A549 (cell line): ENCODE measurements around the gene GARNL3. TPM values are rescaled to one million over a fixed set of nuclear protein-coding genes. Genes with fewer than 3 reads are reported as not detected.

Experiments used
- ATAC-seq, 2 experiments: fragments of 200-7000 bp in 1 of 2; fragments of >200 bp in 1 of 2; cut with Nextera tagmentation in 1 of 2; cut with Tn5 transposase in 1 of 2; 3 replicates each; pipeline versions ENCODE4 v1.8.0 to v1.9.1; 2018 to 2020; ENCODE audit warnings: mild to moderate bottlenecking in 1 of 2, moderate library complexity in 1 of 2
- CTCF ChIA-PET: fragments of 300-600 bp; sonication (Branson Sonifier 250); formaldehyde crosslinking; extraction: SDS; loops from one replicate; lab custom pipeline; 2021; ENCODE audit warnings: antibody characterized with exemption, inconsistent platforms; lab: Yijun Ruan, JAX
- POLR2A ChIA-PET: fragments of 350-600 bp; formaldehyde crosslinking; extraction: SDS; loops from one replicate; lab custom pipeline; 2021; ENCODE audit warnings: antibody characterized with exemption, inconsistent platforms; lab: Yijun Ruan, JAX
- DNase-seq, 2 experiments: peaks; one replicate each; pipeline versions ENCODE4 v3.0.0 to v3.0.0-alpha.2; 2011 to 2016; ENCODE audit warnings: low read depth in 1 of 2, low spot score in 1 of 2
- FAIRE-seq: peaks from 2 replicates; lab custom pipeline; 2011; peaks lifted over from hg19 to GRCh38; lab: Jason Lieb, UNC
- H3K27ac ChIP-seq, 2 experiments: fragments of >200 bp; sonication (Bioruptor Twin); formaldehyde crosslinking; 3 replicates each; pipeline ENCODE4 v1.5.1; 2016 to 2017
- H3K4me1 ChIP-seq: fragments of >200 bp; sonication (Bioruptor Twin); formaldehyde crosslinking; 3 replicates; pipeline ENCODE4 v1.6.1; 2016
- H3K4me2 ChIP-seq: fragments of >200 bp; sonication (Bioruptor Twin); formaldehyde crosslinking; 3 replicates; pipeline ENCODE4 v1.6.1; 2016
- H3K4me3 ChIP-seq: fragments of >200 bp; sonication (Bioruptor Twin); formaldehyde crosslinking; 3 replicates; pipeline ENCODE4 v1.5.1; 2016
- H3K9me3 ChIP-seq: fragments of >200 bp; sonication (Bioruptor Twin); formaldehyde crosslinking; 3 replicates; pipeline ENCODE4 v1.6.1; 2016
- ATOH8 ChIP-seq: fragments of 250-450 bp; sonication (Bioruptor Pico); IDR thresholded peaks from 2 replicates; pipeline ENCODE4 v1.5.0; 2020; ENCODE audit warnings: low read depth, mild to moderate bottlenecking, moderate library complexity
- BHLHE40 ChIP-seq: IDR thresholded peaks from 2 replicates; pipeline ENCODE4 v1.6.1; 2012; ENCODE audit warnings: low read depth, low read length, inconsistent platforms
- CBX2 ChIP-seq: fragments of 200-600 bp; sonication (generic); IDR thresholded peaks from 2 replicates; pipeline ENCODE4 v1.6.1; 2016; ENCODE audit warnings: low read depth, mild to moderate bottlenecking, borderline replicate concordance
- EHMT2 ChIP-seq: fragments of 200-600 bp; sonication (generic); IDR thresholded peaks from 2 replicates; pipeline ENCODE4 v1.6.1; 2016; ENCODE audit warnings: antibody characterized with exemption, low read depth, mild to moderate bottlenecking, moderate library complexity
- ESRRA ChIP-seq: fragments of 150-350 bp; IDR thresholded peaks from 2 replicates; pipeline ENCODE4 v1.6.1; 2014; ENCODE audit warnings: mild to moderate bottlenecking, low read length, borderline replicate concordance
- HOXA7 ChIP-seq: fragments of 250-450 bp; sonication (Bioruptor Pico); IDR thresholded peaks from 2 replicates; pipeline ENCODE4 v1.5.0; 2020; ENCODE audit warnings: mild to moderate bottlenecking, moderate library complexity
- HOXB13 ChIP-seq: fragments of 250-450 bp; sonication (Bioruptor Pico); IDR thresholded peaks from 2 replicates; pipeline ENCODE4 v1.5.0; 2020; ENCODE audit warnings: low read depth, mild to moderate bottlenecking, moderate library complexity
- KDM1A ChIP-seq: fragments of 200-600 bp; sonication (generic); IDR thresholded peaks from 2 replicates; pipeline ENCODE4 v1.6.1; 2016; ENCODE audit warnings: low read depth, mild to moderate bottlenecking
- KDM5A ChIP-seq: fragments of 200-600 bp; sonication (generic); IDR thresholded peaks from 2 replicates; pipeline ENCODE4 v1.6.1; 2016; ENCODE audit warnings: antibody characterized with exemption, mild to moderate bottlenecking
- NFE2L2 ChIP-seq: fragments of 150-350 bp; conservative IDR thresholded peaks from 2 replicates; pipeline ENCODE4 v1.6.1; 2014; ENCODE audit warnings: low read length
- NPAS2 ChIP-seq: fragments of 250-450 bp; sonication (Bioruptor Pico); IDR thresholded peaks from 2 replicates; pipeline ENCODE4 v1.8.0; 2022; ENCODE audit warnings: mild to moderate bottlenecking, moderate library complexity, borderline replicate concordance
- PHF8 ChIP-seq: fragments of 200-600 bp; sonication (generic); IDR thresholded peaks from 2 replicates; pipeline ENCODE4 v1.6.1; 2016; ENCODE audit warnings: low read depth, mild to moderate bottlenecking, antibody characterized with exemption, moderate library complexity, borderline replicate concordance
- POLR2AphosphoS2 ChIP-seq: conservative IDR thresholded peaks from 2 replicates; pipeline ENCODE4 v1.6.1; 2012; ENCODE audit warnings: low read length, improper control_type of control experiment, inconsistent platforms
- RARB ChIP-seq: fragments of 250-450 bp; sonication (Bioruptor Pico); IDR thresholded peaks from 2 replicates; pipeline ENCODE4 v1.8.0; 2021; ENCODE audit warnings: mild to moderate bottlenecking, moderate library complexity
- REST ChIP-seq: fragments of 200-600 bp; sonication (generic); IDR thresholded peaks from 2 replicates; pipeline ENCODE4 v1.6.1; 2016; ENCODE audit warnings: antibody characterized with exemption, mild to moderate bottlenecking, moderate library complexity
- TP53 ChIP-seq: fragments of 250-450 bp; sonication (Bioruptor Pico); IDR thresholded peaks from 2 replicates; pipeline ENCODE4 v1.5.0; 2021; ENCODE audit warnings: mild to moderate bottlenecking, moderate library complexity
- ZSCAN20 ChIP-seq: fragments of 250-450 bp; sonication (Bioruptor Pico); IDR thresholded peaks from 2 replicates; pipeline ENCODE4 v1.8.0; 2022; ENCODE audit warnings: mild to moderate bottlenecking, moderate library complexity
- WGBS: methylation state at CpG from one replicate; pipeline ENCODE4 v1.1.6; 2017; ENCODE audit errors: missing lambda C conversion rate; 5-methylcytosine and 5-hydroxymethylcytosine counted together
- polyA plus RNA-seq, 4 experiments: library from polyadenylated mRNA; depleted of rRNA in 3 of 4; stranded (reverse); fragments of >200 nt; fragmentation: RNase III in 1 of 4; extraction: RNeasy Plus Mini Kit Qiagen cat#74134 plus additional on column Dnase treatment in 1 of 4; gene quantifications; 2 replicates in 3 of 4; 3 replicates in 1 of 4; pipeline ENCODE4 v1.2.3, GENCODE V29; 2011 to 2017
- TF ChIP-seq, protein P1 (sequence below): fragments of 450-650 bp; IDR thresholded peaks from 2 replicates; pipeline ENCODE4 v1.6.1; 2014; ENCODE audit warnings: antibody characterized with exemption
- TF ChIP-seq, protein P2 (sequence below): IDR thresholded peaks from 2 replicates; pipeline ENCODE4 v1.6.1; 2012; ENCODE audit warnings: low read depth, borderline replicate concordance

Gene GARNL3
- polyA plus RNA-seq, 2 of the 4 experiments (the other 2 are of a cell fraction), result 2.9 to 5.1 TPM

DNA sequence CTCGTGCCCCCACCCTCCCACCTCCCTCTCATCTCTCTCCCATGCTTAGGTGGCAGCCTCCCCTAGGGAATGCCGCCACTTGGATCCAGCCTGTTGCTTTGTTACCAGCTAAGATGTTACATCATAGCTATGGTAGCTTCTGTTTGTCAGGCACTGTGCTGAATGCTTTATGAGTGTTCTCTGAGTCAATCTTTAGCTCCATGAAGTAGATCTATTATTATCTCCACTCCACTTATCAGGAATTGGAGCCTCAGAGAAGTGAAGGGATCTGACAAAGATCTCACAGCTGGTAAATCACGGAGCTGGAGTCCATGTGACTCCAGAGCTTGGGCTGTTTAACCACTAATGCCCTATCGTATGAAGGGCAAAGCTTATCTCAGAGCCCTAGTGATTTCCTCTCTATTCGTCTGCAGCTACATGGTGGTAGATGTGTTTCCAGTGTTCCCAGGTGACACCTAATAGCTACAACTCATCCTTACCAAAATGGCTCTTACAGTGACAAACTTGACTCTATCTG lies 54.1 kb downstream of the GARNL3 start:
- Histone ChIP-seq H3K9me3 (no peaks in the 10 kb centered on the region), H3K4me1 (peaks cover 6% of the 10 kb centered on the region; the same call in 1 of the 3 replicates), H3K4me2 (no peak overlapping the region), H3K4me3 (no peak overlapping the region), H3K27ac (no peak overlapping the region)
- WGBS, result 84% methylated on average over 5 of the region's 5 CpGs
- FAIRE-seq, result no peak
- ChIA-PET CTCF (interaction anchor here (0.6 to 2.1 kb wide), 6 partner anchors 9 to 120 kb away, joined by 3 to 5 read pairs (median 4); no protein-coding TSS in a partner anchor), POLR2A (no interaction called here)
- no peak for ATAC-seq
- DNase-seq, result no peak
- no peak for TF ChIP-seq ESRRA
- no peak for TF ChIP-seq NPAS2 (CRISPR knock-in tag)
- TF ChIP-seq HOXB13, result no peak
- TF ChIP-seq, all 56 proteins: peak for 0

- no peak for DNase-seq
- ChIA-PET POLR2A (interaction anchor here (1.0 kb wide), 1 partner anchor 105 kb away, joined by 4 read pairs; the partner anchor contains the start of gene ZNF79), CTCF (interaction anchor here (0.7 to 5.1 kb wide), 9 partner anchors 7 to 379 kb away, joined by 3 to 22 read pairs (median 4); no protein-coding TSS in a partner anchor)
- TF ChIP-seq ZSCAN20 (no peak), NFE2L2 (no peak)
- ATAC-seq, result no peak
- H3K4me3 ChIP-seq, result no peak overlapping the region
- no peak overlapping the region for H3K4me2 ChIP-seq
- no peak overlapping the region for H3K27ac ChIP-seq
- 52% methylated on average over 2 of the region's 2 CpGs for WGBS
- no peak for FAIRE-seq
- no peaks in the 10 kb centered on the region for H3K9me3 ChIP-seq
- peaks cover 6% of the 10 kb centered on the region; the same call in 1 of the 3 replicates for H3K4me1 ChIP-seq
Measured at GRCh38 chr9:127319366-127320114, 55.0 kb downstream of the GARNL3 start.

DNA sequence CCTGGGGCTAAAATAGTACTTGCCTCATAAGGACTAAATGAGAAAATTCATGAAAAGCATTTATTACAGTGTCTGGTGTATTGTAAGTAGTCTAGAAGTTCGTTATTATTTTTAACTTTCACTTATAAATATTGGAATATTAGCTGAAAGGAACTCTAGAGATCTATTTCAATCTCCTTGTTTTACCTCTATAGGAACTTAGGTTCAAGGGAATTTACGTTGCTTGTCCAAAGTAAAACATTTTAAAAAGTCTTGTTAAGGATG lies 55.5 kb downstream of the GARNL3 start:
- no peak overlapping the region for H3K4me2 ChIP-seq
- ChIA-PET POLR2A (interaction anchor here (1.0 kb wide), 1 partner anchor 104 kb away, joined by 4 read pairs; the partner anchor contains the start of gene ZNF79), CTCF (interaction anchor here (0.9 to 5.1 kb wide), 6 partner anchors 8 to 379 kb away, joined by 3 to 22 read pairs (median 4); no protein-coding TSS in a partner anchor)
- H3K9me3 ChIP-seq, result no peaks in the 10 kb centered on the region
- no peak overlapping the region for H3K27ac ChIP-seq
- ATAC-seq, result no peak
- FAIRE-seq, result no peak
- H3K4me1 ChIP-seq, result peaks cover 6% of the 10 kb centered on the region; the same call in 1 of the 3 replicates
- DNase-seq, result no peak
- no peak overlapping the region for H3K4me3 ChIP-seq
- 65% methylated on average over 2 of the region's 2 CpGs for whole genome bisulfite sequencing
- no peak for TF ChIP-seq ZSCAN20
- no peak for TF ChIP-seq RARB
- no peak for TF ChIP-seq CBX2
- no peak for TF ChIP-seq EHMT2
- TF ChIP-seq REST, result no peak
- no peak for TF ChIP-seq POLR2AphosphoS2
- no peak for TF ChIP-seq KDM5A
- TF ChIP-seq, protein P1, sequence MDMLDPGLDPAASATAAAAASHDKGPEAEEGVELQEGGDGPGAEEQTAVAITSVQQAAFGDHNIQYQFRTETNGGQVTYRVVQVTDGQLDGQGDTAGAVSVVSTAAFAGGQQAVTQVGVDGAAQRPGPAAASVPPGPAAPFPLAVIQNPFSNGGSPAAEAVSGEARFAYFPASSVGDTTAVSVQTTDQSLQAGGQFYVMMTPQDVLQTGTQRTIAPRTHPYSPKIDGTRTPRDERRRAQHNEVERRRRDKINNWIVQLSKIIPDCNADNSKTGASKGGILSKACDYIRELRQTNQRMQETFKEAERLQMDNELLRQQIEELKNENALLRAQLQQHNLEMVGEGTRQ, result no peak
- no peak for TF ChIP-seq KDM1A
- TF ChIP-seq PHF8, result no peak
- TF ChIP-seq, protein P2, sequence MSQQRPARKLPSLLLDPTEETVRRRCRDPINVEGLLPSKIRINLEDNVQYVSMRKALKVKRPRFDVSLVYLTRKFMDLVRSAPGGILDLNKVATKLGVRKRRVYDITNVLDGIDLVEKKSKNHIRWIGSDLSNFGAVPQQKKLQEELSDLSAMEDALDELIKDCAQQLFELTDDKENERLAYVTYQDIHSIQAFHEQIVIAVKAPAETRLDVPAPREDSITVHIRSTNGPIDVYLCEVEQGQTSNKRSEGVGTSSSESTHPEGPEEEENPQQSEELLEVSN, result no peak
- no peak for TF ChIP-seq HOXA7
- no peak for TF ChIP-seq BHLHE40
- no peak for TF ChIP-seq TP53 (CRISPR knock-in tag)
- TF ChIP-seq ATOH8, result no peak
- no peak for TF ChIP-seq HOXB13
